Measurements from ENCODE around the gene AFAP1.

The AFAP1 gene

DNA sequence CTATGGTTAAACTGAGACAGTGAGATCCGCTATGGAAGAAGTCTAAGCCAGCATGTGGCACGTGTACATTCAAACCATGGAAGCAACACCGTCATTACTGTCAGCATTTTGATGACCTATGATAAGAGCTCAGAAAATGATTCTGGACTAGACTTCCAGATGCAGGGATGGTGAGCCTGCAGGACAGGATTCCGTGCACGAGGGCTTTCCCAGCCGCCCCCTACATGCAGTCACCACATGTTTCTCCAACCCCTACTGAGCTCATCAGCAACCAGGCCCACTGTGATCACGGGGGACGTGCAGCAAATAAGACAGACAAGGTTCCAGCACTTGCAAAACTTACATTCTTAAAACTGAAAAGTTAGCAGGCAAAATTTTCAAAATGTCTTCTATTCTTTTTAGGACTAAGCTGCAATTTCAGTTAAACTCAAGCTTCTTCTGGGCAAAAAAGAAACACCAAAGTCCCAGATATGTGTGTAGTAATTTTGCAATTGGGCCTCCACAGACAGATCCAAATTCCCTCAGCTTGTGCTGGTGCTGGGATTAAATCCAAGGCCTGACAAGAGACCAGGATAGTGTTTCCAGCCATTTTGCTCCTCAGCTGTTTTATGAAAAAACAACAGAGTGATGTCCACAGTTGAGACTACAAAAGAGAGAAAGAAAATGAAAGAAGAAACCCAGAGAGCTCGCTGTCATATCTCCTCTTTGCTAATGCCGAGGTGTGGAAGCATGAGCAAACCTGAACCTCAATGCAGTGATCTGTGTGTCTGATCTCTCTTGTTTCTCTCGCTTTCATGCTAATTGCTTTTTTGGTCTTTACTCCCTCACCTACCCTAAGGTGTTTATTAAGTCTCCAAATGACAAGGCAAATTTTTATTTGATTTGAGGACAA is 118.2 kb downstream of the AFAP1 start:
- POLR2A ChIA-PET: no interaction called here
- TF ChIP-seq ARNT (IDR thresholded peaks at IDR 0.05) (no peak), CTBP1 (IDR thresholded peaks at IDR 0.05; ENCODE audit: borderline replicate concordance) (no peak), LEF1 (IDR thresholded peaks at IDR 0.05; ENCODE audit: borderline replicate concordance) (no peak), TARDBP (IDR thresholded peaks at IDR 0.05) (no peak)
- CTCF ChIA-PET: interaction anchor here (1.4 to 2.8 kb wide), 2 partner anchors 17 to 19 kb away, joined by 6 to 13 read pairs; no protein-coding TSS in a partner anchor
- no peak for DNase-seq (ENCODE audit: extremely low spot score)

DNA sequence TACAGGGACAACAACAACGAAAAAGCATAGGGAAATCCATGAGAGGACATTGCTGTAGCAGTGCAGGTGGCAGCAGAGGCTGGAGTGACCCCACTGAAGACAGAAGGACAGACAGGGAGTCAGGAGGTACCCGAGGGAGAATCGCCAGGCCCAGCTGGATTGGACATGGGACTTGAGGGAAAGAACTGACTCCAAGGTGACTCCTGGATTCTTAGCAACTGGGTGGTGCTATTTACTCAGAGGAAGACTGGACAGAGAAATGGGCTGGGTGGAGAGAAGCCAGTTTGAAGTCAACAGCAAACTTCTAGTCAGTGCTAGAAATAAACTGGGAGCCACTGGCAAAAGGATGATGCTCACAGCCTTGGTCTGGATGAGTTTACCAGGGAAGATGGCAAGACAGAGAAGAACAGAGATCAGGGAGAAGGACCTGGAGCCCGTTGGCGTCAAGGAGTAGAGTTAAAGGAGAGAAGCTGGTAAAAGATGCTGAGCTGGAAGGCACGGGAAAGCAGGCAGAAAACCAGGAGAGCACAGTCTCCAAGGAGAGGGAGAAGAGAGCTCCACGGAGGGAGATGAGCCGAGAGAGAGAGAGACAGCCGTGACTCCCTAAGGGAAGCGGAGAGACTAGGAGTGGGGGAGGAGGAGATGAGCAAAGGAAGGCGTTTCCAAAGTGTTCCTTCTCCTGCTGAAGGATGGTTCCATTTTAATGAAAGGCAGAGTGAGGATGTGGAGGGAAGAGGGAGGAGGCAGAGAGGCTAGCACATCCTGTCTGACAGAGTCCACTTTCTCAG is 119.4 kb downstream of the AFAP1 start:
- ChIA-PET POLR2A (no interaction called here), CTCF (interaction anchor here (1.0 to 2.8 kb wide), 3 partner anchors 14 to 18 kb away, joined by 3 to 13 read pairs (median 6); no protein-coding TSS in a partner anchor)
- DNase-seq (ENCODE audit: extremely low spot score): no peak
- TF ChIP-seq CTBP1 (IDR thresholded peaks at IDR 0.05; ENCODE audit: borderline replicate concordance) (no peak), FOXM1 (IDR thresholded peaks at IDR 0.05; ENCODE audit: borderline replicate concordance) (no peak), TARDBP (IDR thresholded peaks at IDR 0.05) (no peak), BHLHE40 (IDR thresholded peaks at IDR 0.05; ENCODE audit: borderline replicate concordance) (no peak), ARNT (IDR thresholded peaks at IDR 0.05) (no peak), ELF4 (IDR thresholded peaks at IDR 0.05) (no peak), LEF1 (IDR thresholded peaks at IDR 0.05; ENCODE audit: borderline replicate concordance) (no peak), HDGF (IDR thresholded peaks at IDR 0.05; ENCODE audit: borderline replicate concordance) (no peak), ZNF384 (IDR thresholded peaks at IDR 0.05) (no peak), SP1 (IDR thresholded peaks at IDR 0.05) (no peak), FOXA1 (IDR thresholded peaks at IDR 0.05) (no peak)

DNA sequence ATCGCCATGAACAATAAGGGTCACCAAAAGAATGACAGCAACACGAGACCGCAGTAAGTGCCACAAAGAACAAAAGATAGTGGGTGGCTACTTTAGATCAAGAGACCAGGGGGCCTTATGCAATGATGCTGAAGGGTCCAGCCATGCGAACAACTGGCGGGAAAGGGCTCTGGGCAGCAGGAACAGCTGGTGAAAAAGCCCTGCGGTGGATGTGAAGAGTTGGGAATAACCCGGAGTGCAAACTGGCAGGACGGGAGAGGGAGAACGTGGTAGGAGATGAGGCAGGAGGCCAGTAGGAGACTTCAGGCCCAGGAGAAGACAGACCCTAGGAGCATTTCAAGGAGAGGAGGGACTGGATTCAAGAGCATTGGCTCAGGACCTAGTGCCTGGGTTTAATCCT is 120.2 kb downstream of the AFAP1 start:
- no peak for DNase-seq (ENCODE audit: extremely low spot score)
- TF ChIP-seq SUZ12 (IDR thresholded peaks at IDR 0.05) (no peak), CTBP1 (IDR thresholded peaks at IDR 0.05; ENCODE audit: borderline replicate concordance) (no peak), LEF1 (IDR thresholded peaks at IDR 0.05; ENCODE audit: borderline replicate concordance) (no peak), HDGF (IDR thresholded peaks at IDR 0.05; ENCODE audit: borderline replicate concordance) (no peak), L3MBTL2 (conservative IDR thresholded peaks at IDR 0.05) (no peak), FOXM1 (IDR thresholded peaks at IDR 0.05; ENCODE audit: borderline replicate concordance) (no peak), FOXK2 (IDR thresholded peaks at IDR 0.05) (no peak), FOXA1 (IDR thresholded peaks at IDR 0.05) (no peak), ARNT (IDR thresholded peaks at IDR 0.05) (no peak), ZNF384 (IDR thresholded peaks at IDR 0.05) (no peak), ELF4 (IDR thresholded peaks at IDR 0.05) (no peak), SP1 (IDR thresholded peaks at IDR 0.05) (no peak), TARDBP (IDR thresholded peaks at IDR 0.05) (no peak), NFRKB (IDR thresholded peaks at IDR 0.05) (no peak), BHLHE40 (IDR thresholded peaks at IDR 0.05; ENCODE audit: borderline replicate concordance) (no peak)
- TF ChIP-seq, protein P1, sequence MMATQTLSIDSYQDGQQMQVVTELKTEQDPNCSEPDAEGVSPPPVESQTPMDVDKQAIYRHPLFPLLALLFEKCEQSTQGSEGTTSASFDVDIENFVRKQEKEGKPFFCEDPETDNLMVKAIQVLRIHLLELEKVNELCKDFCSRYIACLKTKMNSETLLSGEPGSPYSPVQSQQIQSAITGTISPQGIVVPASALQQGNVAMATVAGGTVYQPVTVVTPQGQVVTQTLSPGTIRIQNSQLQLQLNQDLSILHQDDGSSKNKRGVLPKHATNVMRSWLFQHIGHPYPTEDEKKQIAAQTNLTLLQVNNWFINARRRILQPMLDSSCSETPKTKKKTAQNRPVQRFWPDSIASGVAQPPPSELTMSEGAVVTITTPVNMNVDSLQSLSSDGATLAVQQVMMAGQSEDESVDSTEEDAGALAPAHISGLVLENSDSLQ (IDR thresholded peaks at IDR 0.05): no peak
- CTCF ChIA-PET: interaction anchor here (1.0 to 2.8 kb wide), 2 partner anchors 13 to 15 kb away, joined by 3 to 13 read pairs; no protein-coding TSS in a partner anchor
- POLR2A ChIA-PET: no interaction called here

DNA sequence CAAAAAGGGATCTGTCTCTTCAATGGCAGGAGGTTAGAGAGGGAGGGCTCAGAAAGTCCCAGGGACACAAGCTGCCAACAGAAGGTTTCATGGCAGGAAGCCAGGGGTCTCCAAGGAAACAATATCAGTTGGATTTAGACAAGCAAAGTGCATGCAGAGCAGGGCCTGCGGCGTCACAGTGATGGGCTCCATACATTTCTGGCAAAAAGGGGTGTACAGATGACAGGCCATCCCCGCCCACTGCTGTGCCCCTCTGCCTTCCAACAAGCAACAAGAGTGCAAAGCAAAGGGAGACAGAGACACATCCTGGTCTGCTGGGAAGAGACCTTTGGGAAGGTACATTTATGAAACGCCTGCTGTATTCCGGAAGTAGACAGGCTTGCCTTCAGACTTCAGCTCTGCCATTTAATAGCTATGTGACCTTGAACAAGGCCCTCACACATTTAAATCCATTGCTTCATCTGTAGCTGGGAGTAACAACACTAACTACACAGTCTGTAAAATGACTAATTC is 121.2 kb downstream of the AFAP1 start:
- ChIA-PET CTCF (interaction anchor here (0.7 to 1.1 kb wide), 2 partner anchors 14 to 16 kb away, joined by 3 read pairs; no protein-coding TSS in a partner anchor), POLR2A (interaction anchor here (2.0 kb wide), 1 partner anchor 10 kb away, joined by 5 read pairs; no protein-coding TSS in a partner anchor)
- DNase-seq (ENCODE audit: extremely low spot score): no peak
- TF ChIP-seq ZNF384 (IDR thresholded peaks at IDR 0.05): no peak

DNA sequence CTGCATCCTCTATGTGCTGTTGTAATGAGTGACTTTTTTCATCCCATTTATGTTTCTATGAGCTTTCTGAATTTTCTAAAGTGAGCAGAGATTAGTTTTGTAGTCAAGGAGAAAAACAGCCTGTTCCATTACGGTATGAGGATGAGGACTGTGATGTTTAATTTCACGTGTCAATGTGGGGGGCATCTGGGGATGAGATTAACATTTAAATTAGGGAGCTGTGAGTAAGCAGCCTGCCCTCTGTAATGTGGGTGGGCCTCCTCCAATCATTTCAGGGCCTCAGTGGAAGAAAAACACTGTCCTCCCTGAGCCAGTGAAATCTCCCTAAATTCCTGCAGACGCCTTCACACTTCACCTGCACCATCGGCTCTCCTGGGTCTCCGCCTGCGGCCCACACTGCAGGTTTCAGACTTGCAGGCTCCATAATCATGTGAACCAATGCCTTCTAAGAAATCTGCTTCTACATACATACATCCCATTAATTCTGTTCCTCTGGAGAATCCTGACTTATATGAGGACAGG is 121.7 kb downstream of the AFAP1 start:
- TF ChIP-seq BHLHE40 (IDR thresholded peaks at IDR 0.05; ENCODE audit: borderline replicate concordance): no peak
- TF ChIP-seq CTBP1 (IDR thresholded peaks at IDR 0.05; ENCODE audit: borderline replicate concordance): no peak
- TF ChIP-seq NFRKB (IDR thresholded peaks at IDR 0.05): no peak
- no peak for TF ChIP-seq SP1 (IDR thresholded peaks at IDR 0.05)
- TF ChIP-seq ELF4 (IDR thresholded peaks at IDR 0.05): no peak
- no peak for TF ChIP-seq ZNF384 (IDR thresholded peaks at IDR 0.05)
- POLR2A ChIA-PET: interaction anchor here (2.0 kb wide), 1 partner anchor 11 kb away, joined by 5 read pairs; no protein-coding TSS in a partner anchor
- no peak for DNase-seq (ENCODE audit: extremely low spot score)

DNA sequence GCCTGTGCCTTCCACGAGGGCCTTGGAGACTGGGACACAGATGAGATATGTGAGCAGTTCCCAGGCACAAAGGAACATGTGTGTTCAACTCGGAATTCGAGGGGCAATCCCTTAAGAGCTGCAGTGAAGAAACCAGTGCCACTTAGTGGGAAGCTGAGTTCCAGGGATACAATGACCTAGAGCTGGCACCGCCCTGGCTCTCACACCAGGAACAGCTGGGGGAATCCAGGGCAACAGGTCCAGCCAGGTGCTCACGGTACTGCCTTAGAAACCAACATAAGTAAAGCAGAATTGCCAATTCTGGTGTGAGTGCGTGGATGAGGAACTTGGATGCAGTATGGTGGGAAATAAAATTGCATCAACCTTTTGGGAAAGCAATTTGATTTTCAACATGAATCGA is 122.9 kb downstream of the AFAP1 start:
- no peak for DNase-seq (ENCODE audit: extremely low spot score)
- TF ChIP-seq ZNF384 (IDR thresholded peaks at IDR 0.05) (no peak), TARDBP (IDR thresholded peaks at IDR 0.05) (no peak), FOXM1 (IDR thresholded peaks at IDR 0.05; ENCODE audit: borderline replicate concordance) (no peak), NFRKB (IDR thresholded peaks at IDR 0.05) (no peak), SP1 (IDR thresholded peaks at IDR 0.05) (no peak), L3MBTL2 (conservative IDR thresholded peaks at IDR 0.05) (no peak), HDGF (IDR thresholded peaks at IDR 0.05; ENCODE audit: borderline replicate concordance) (no peak)
- POLR2A ChIA-PET: no interaction called here
- CTCF ChIA-PET: no interaction called here

More for the DNA sequence above, 121.7 kb downstream of the AFAP1 start:
- CTCF ChIA-PET: interaction anchor here (0.5 to 1.1 kb wide), 2 partner anchors 14 to 16 kb away, joined by 3 read pairs; no protein-coding TSS in a partner anchor
